ENCODE results near the gene KCNG2.

- TF ChIP-seq CTCF (IDR thresholded peaks at IDR 0.05) (no peak), FOSL2 (IDR thresholded peaks at IDR 0.05; ENCODE audit: borderline replicate concordance, low read depth) (no peak)
Measured at GRCh38 chr18:79792988-79793355, 4.8 kb upstream of the KCNG2 start.

Data from SK-N-SH (cell line).